ENCODE measurements around the gene DDX1. TPM values are rescaled to one million over a fixed set of nuclear protein-coding genes. Genes with fewer than 3 reads are reported as not detected.

Gene DDX1
- total and polyA plus RNA-seq, 2 experiments from 2014 or later: 99.9 to 102 TPM

DNA sequence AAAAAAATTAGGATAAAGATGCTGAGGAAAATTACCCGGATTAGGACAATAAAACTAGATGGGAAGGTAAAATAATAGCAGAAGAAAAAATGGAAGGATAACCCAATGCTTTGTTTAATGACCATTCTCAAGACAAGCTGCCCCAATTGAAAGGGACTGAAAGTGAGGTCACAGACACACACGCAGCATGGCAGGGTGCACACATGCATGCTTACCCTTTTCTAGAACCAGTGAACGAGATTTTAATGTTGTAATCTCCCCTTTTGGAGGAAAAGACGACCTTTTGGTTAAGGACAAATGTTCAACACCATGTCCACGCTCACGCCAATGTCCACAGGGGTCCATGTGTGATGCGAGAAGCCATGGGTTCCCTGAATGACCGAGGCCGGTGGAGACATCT is 70.9 kb downstream of the DDX1 start (continued):
- no peak for TF ChIP-seq REST (IDR thresholded peaks at IDR 0.05; ENCODE audit: unreplicated experiment)
- TF ChIP-seq JUNB (IDR thresholded peaks at IDR 0.05; ENCODE audit: unreplicated experiment): no peak
- no peak for TF ChIP-seq NANOG (IDR thresholded peaks at IDR 0.05; ENCODE audit: borderline replicate concordance)
- no peak for TF ChIP-seq STAT1 (IDR thresholded peaks at IDR 0.05; ENCODE audit: unreplicated experiment)
- TF ChIP-seq ETS1 (IDR thresholded peaks at IDR 0.05): no peak
- no peak for TF ChIP-seq ZNF114 (CRISPR knock-in tag; IDR thresholded peaks at IDR 0.05)
- no peak for TF ChIP-seq ZNF331 (CRISPR knock-in tag; IDR thresholded peaks at IDR 0.05; ENCODE audit: low read depth)
- no peak for TF ChIP-seq CTCF (conservative IDR thresholded peaks at IDR 0.05; ENCODE audit: low read depth in 2 of 2)
- TF ChIP-seq POLR2AphosphoS5 (IDR thresholded peaks at IDR 0.05; ENCODE audit: low read depth): no peak

DNA sequence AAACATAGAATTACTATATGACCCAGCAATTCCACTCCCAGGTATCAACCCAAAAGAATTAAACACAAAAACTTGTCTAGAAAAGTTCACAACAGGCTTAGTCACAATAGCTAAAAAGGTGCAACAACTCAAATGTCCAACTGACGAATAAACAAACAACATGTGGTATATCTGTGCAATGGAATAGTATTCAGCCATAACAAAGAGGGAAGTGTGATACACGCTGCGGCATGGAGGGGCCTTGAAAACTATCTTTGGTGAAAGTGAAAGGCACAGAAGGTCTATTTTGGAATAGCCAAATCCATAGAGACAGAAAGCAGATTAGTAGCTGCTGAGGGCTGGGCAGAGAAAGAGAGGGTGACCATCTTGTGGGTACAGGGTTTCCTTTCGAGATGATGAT is 72.1 kb downstream of the DDX1 start:
- H3K79me2 ChIP-seq (replicated peaks; ENCODE audit: insufficient read depth): no peaks in the 10 kb centered on the region
- no peaks in the 10 kb centered on the region for H3K36me3 ChIP-seq (ENCODE audit: insufficient read depth)
- Mint-ChIP-seq H3K9me3 (no peaks in the 10 kb centered on the region), H3K36me3 (ENCODE audit: low read depth) (no peaks in the 10 kb centered on the region), H3K4me3 (no peak overlapping the region), H3K27me3 (ENCODE audit: insufficient read depth, low read depth, poor library complexity) (no peaks in the 10 kb centered on the region), H3K4me1 (peaks cover 6% of the 10 kb centered on the region), H3K27ac (no peak overlapping the region)
- peaks cover 3% of the 10 kb centered on the region; the same call in 1 of the 2 replicates for H3K9me2 ChIP-seq (ENCODE audit: insufficient read depth)
- H4K20me1 ChIP-seq (replicated peaks; ENCODE audit: insufficient read depth): no peaks in the 10 kb centered on the region
- H2AFZ ChIP-seq: no peak overlapping the region
- H3K4me2 ChIP-seq: no peak overlapping the region
- ATAC-seq: no peak
- no peak for DNase-seq (ENCODE audit: low spot score)
- no peaks in the 10 kb centered on the region for H3F3A ChIP-seq (replicated peaks; ENCODE audit: low read depth)
- no peaks in the 10 kb centered on the region for H3K4me1 ChIP-seq (ENCODE audit: insufficient read depth)
- H3K27me3 ChIP-seq (ENCODE audit: insufficient read depth): no peaks in the 10 kb centered on the region
- no peak overlapping the region for H3K27ac ChIP-seq (ENCODE audit: low read depth)
- H3K4me3 ChIP-seq: no peak overlapping the region
- TF ChIP-seq NANOG (IDR thresholded peaks at IDR 0.05; ENCODE audit: borderline replicate concordance) (no peak), CTCF (conservative IDR thresholded peaks at IDR 0.05; ENCODE audit: low read depth in 2 of 2) (no peak), ZNF331 (CRISPR knock-in tag; IDR thresholded peaks at IDR 0.05; ENCODE audit: low read depth) (no peak), JUNB (IDR thresholded peaks at IDR 0.05; ENCODE audit: unreplicated experiment) (no peak), EZH2 (IDR thresholded peaks at IDR 0.05; ENCODE audit: low read depth, unreplicated experiment) (no peak), EZH2phosphoT487 (IDR thresholded peaks at IDR 0.05; ENCODE audit: unreplicated experiment) (no peak), CREB1 (CRISPR knock-in tag; IDR thresholded peaks at IDR 0.05; ENCODE audit: low read depth) (no peak)

Measured in GM23338 (cell line).